A549 treated with CORT108297 at 1 μM for 4 hours (cell line): Measurements from ENCODE around the gene KLK7. TPM values are rescaled to one million over a fixed set of nuclear protein-coding genes. Genes with fewer than 3 reads are reported as not detected.

Experiments
- total RNA-seq: library from RNA; stranded (reverse); fragments of 200-300 nt; extraction: Qiagen RNA extraction; gene quantifications from 5 replicates; pipeline ENCODE4 v1.2.3, GENCODE V29; 2022

KLK7 gene
- total RNA-seq, result 0.06 to 0.07 TPM in 2 of 5 replicates, not detected in the others

DNA sequence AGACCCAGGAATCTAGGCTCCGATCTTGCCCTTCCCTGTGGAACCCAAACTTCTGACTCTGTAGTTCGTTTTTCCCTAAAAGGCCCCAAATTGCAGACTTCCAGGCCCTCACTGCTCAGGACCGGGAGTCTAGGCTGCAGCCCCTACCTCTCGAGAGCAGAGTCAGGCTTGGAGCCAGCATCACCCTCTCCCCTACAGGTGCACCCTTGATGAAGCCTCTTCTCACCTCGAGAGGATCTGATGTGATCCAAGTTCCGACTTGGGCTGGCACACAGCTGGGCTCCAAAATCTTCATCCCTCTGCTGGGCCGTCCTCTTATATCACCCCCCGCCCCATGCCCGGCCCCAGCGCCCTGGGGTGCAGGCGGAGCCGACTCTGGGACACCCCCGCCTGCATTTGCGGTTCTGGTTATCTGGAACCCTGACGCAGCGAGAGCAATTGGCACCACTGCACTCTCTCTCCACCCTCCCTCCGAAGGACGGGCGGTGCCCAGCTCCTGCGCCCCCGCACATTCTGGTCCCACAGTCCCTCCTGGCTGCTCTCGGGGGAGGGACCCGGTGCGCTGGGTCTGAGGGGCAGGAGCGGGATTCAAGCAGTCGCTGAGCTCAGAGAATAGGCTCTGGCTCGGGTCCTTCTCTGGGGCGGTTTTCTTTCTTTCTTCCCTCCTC, at the start of gene KLK7:
Gene KLK7 (minus strand): TSS at position 293 of the 668 bp plus-strand sequence. CDS start 1,518 bp downstream, outside the sequence.

DNA sequence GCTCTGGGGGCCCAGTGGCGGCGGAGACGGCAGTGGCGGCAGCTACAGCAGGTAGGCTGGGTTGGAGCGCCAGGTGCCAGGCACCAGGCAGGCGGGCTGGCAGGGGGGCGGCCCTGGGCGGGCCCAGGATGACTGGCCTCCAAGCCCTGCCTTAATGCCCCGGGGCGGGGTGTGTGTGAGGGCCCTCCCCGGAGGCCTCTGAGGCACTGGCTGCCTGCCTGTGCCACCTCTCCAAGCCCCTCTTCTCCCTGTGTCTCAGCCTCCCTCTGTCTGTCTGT, 42.8 kb upstream of the KLK7 start, which contains the start of gene KLK11:
Gene KLK11 (minus strand): TSS at position 63 of the 278 bp plus-strand sequence. CDS start 985 bp downstream, outside the sequence.

DNA sequence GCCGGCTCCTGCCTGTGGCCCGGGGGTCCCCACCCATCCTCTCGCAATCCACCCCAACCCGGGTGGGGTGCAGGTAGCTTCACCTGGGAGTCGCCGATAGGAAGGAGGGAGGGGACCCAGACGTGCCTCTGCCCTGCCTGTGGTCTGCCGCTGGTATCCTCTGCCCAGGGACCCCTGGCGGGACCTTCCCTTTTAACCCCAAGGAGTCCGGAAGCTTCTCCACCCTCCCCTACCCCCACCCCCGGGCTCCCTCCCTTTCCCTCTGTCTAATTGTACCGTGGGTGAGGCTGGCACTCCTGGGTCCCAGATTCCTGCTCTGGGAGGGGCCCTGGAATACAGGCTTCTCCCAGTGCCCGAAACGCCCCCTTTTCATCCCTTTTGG, 35.8 kb upstream of the KLK7 start, which contains the start of gene KLK10:
Gene KLK10 (minus strand): TSS at position 166 of the 382 bp plus-strand sequence. CDS start 579 bp downstream, outside the sequence.

DNA sequence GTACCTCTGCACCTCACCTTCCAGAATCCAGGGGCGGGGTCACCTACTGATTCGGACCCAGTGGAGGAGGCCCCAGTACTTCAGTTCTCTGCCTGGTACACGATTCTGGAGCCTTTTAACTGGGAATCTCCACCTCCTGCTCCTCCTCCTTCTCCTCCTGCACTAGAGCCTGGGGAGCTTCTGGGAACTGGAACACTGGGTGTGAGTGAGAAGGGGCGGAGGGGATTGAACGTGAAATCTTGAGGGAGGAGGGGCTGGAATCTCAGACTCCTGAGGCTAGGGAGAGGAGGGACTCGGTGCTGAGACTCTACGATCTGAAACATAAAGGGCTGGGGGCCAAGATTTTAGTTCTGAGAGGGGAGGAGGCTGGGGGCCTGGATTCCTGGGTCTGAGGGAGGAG, 17.8 kb upstream of the KLK7 start, which contains the start of gene KLK8:
Gene KLK8 (minus strand): TSS at position 90 of the 400 bp plus-strand sequence. CDS start 437 bp downstream, outside the sequence.

DNA sequence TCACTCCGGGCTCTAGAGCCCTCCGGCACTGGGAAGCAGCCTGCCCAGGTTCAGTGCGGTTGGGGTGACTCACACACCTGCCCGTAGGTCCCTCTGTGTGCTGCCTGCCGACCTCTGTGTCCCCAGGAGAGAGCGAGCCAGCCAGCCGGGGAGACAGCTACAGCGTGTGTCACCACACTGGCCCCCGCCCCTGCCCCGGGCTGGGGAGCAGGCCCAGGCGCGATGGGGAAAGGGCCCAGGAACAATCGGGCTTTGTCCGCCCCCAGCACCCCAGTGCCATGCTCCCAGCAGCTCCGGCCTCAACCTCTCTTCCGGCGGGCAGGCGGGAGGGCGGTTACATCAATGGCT, 14.3 kb downstream of the KLK7 start, which contains the start of gene KLK6:
Gene KLK6 (minus strand): TSS at position 179 of the 348 bp plus-strand sequence. CDS start 1,487 bp downstream, outside the sequence.

DNA sequence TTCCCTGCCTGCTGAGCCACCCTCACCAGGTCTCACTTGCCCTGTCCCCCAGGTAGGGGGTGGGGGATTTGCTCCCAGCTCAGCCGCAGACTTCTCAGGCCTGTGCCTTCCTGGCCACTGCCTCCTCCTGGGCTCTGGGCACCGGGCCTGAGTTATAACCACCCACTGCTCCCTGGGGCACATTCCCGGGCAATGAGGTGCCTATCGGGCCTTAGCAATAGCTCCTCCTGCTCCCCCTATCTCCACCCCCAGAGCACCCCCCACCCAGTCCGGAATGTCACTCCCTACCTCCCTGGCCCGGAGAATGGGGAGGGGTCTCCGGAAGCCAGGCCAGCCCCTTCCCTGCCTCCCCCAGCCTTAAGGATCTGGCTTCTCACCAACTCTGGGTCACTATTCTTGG, 30.8 kb downstream of the KLK7 start, which contains the start of gene KLK5:
Gene KLK5 (minus strand): TSS at position 129 of the 400 bp plus-strand sequence. CDS start 381 bp downstream, outside the sequence.

Other genes with a start within 250 kb of the KLK7 start
- gene GPR32, start 213.5 kb downstream of the KLK7 start, total RNA-seq, result not detected in 5 replicates
- not detected in 5 replicates for gene ACP4, start 193.5 kb downstream of the KLK7 start, total RNA-seq
- gene KLK1, start 160.1 kb downstream of the KLK7 start, total RNA-seq, result 0.13 to 0.29 TPM (median 0.20 TPM) in 4 of 5 replicates, not detected in the other
- not detected in 5 replicates for gene KLK15, start 150.3 kb downstream of the KLK7 start, total RNA-seq
- not detected in 5 replicates for gene KLK3, start 129.0 kb downstream of the KLK7 start, total RNA-seq
- 0.08 to 0.17 TPM (median 0.15 TPM) in 3 of 5 replicates, not detected in the others for gene KLK2, start 110.5 kb downstream of the KLK7 start, total RNA-seq
- 0.08 to 0.39 TPM (median 0.11 TPM) in 5 replicates for gene KLK4, start 72.5 kb downstream of the KLK7 start, total RNA-seq
- gene KLK5, start 30.9 kb downstream of the KLK7 start, total RNA-seq, result not detected in 5 replicates
- 0.16 to 0.50 TPM (median 0.23 TPM) in 5 replicates for gene KLK6, start 14.3 kb downstream of the KLK7 start, total RNA-seq
- gene KLK8, start 17.7 kb upstream of the KLK7 start, total RNA-seq, result not detected in 5 replicates
- 0.25 to 0.60 TPM (median 0.28 TPM) in 5 replicates for gene KLK10, start 35.8 kb upstream of the KLK7 start, total RNA-seq
- gene KLK11, start 42.7 kb upstream of the KLK7 start, total RNA-seq, result 0.07 TPM in 1 of 5 replicates, not detected in the others
- not detected in 5 replicates for gene KLK12, start 51.1 kb upstream of the KLK7 start, total RNA-seq
- 0.09 TPM in 1 of 5 replicates, not detected in the others for gene KLK13, start 81.2 kb upstream of the KLK7 start, total RNA-seq
- gene KLK14, start 99.0 kb upstream of the KLK7 start, total RNA-seq, result 0.35 to 0.44 TPM (median 0.39 TPM) in 5 replicates
- 5.0 to 16.2 TPM (median 14.7 TPM) in 5 replicates for gene CTU1, start 124.5 kb upstream of the KLK7 start, total RNA-seq
- not detected in 5 replicates for gene SIGLEC9, start 141.0 kb upstream of the KLK7 start, total RNA-seq
- gene SIGLEC7, start 158.4 kb upstream of the KLK7 start, total RNA-seq, result not detected in 5 replicates
- gene CD33, start 241.2 kb upstream of the KLK7 start, total RNA-seq, result 0.44 TPM in 1 of 5 replicates, not detected in the others